GM12878 (cell line): ENCODE data around the gene C1RL.

Experiments used
- EGR1 ChIP-seq, 2 experiments: IDR thresholded peaks; 1 replicate in 1 of 2; 2 replicates in 1 of 2; pipeline ENCODE4 v1.6.1; 2011 to 2012; ENCODE audit warnings: low read depth in 2 of 2, low read length in 2 of 2, borderline replicate concordance in 1 of 2, mild to moderate bottlenecking in 1 of 2, moderate library complexity in 1 of 2
- FOXK2 ChIP-seq: fragments of 450-650 bp; IDR thresholded peaks from 2 replicates; pipeline ENCODE4 v1.6.1; 2017; ENCODE audit warnings: mild to moderate bottlenecking, moderate library complexity
- FOXM1 ChIP-seq: IDR thresholded peaks from 2 replicates; pipeline ENCODE4 v1.6.1; 2012; ENCODE audit warnings: low read depth, mild to moderate bottlenecking, inconsistent platforms, low read length, moderate library complexity

- TF ChIP-seq FOXK2 = no peak
- TF ChIP-seq FOXM1 = no peak
- no peak for TF ChIP-seq EGR1 (IDR thresholded peaks at IDR 0.05; ENCODE audit: borderline replicate concordance in 1 of 2, low read depth in 2 of 2, low read length in 2 of 2)
These were observed 40.0 kb downstream of the C1RL start for GRCh38 chr12:7068994-7069346.
